Astrocyte (in vitro differentiated cells and primary cell): ENCODE measurements around the gene ERV3-1.
"Not testable (repeated sequence)": the region's sequence is repeated elsewhere in the genome, so short reads cannot be mapped to it uniquely, and the experiment has no call there.

Source experiments
- EZH2 ChIP-seq: IDR thresholded peaks from 2 replicates; pipeline ENCODE4 v1.6.1; 2012; ENCODE audit warnings: mild to moderate bottlenecking, low read length, inconsistent platforms; ENCODE audit not compliant: insufficient read depth
- TF ChIP-seq, protein P1 (sequence below): IDR thresholded peaks from 2 replicates; pipeline ENCODE4 v1.5.1; 2011; ENCODE audit warnings: low read depth, mild to moderate bottlenecking, inconsistent platforms, low read length, moderate library complexity; ENCODE audit not compliant: insufficient read depth

DNA sequence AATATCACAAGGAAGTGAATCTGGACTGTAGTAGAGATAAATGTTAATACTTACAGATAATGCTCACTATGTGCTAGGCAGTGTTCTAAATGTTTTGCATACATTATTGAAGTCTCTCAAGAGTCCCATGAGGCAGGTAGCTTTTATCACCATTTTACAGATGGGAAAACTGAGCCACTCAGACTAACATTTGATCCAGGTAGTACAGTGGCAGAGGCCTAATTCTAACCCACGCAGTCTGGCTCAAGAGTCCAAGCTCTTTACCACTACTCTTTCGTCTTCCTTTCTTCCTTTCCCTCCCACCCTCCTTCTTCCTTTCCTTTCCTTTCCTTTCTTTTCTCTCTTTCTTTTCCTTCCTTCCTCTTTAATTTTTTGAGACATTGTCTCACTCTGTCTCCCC is 39.1 kb upstream of the ERV3-1 start:
- TF ChIP-seq, protein P1, sequence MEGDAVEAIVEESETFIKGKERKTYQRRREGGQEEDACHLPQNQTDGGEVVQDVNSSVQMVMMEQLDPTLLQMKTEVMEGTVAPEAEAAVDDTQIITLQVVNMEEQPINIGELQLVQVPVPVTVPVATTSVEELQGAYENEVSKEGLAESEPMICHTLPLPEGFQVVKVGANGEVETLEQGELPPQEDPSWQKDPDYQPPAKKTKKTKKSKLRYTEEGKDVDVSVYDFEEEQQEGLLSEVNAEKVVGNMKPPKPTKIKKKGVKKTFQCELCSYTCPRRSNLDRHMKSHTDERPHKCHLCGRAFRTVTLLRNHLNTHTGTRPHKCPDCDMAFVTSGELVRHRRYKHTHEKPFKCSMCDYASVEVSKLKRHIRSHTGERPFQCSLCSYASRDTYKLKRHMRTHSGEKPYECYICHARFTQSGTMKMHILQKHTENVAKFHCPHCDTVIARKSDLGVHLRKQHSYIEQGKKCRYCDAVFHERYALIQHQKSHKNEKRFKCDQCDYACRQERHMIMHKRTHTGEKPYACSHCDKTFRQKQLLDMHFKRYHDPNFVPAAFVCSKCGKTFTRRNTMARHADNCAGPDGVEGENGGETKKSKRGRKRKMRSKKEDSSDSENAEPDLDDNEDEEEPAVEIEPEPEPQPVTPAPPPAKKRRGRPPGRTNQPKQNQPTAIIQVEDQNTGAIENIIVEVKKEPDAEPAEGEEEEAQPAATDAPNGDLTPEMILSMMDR: not testable (repeated sequence)
- TF ChIP-seq EZH2: not testable (repeated sequence)
